GM21576 (cell line): ENCODE data around the gene IL13RA1.
"Not testable (repeated sequence)": the region's sequence is repeated elsewhere in the genome, so short reads cannot be mapped to it uniquely, and the experiment has no call there.

Experiments
- ATAC-seq: cut with Tn5 transposase; IDR thresholded peaks from one replicate; pipeline ENCODE4 v1.9.1; 2021; ENCODE audit warnings: mild to moderate bottlenecking, moderate library complexity; ENCODE audit not compliant: unreplicated experiment

Gene IL13RA1

GRCh38 chrX:118772051-118772450, 44.6 kb downstream of the IL13RA1 start:
- no peak for ATAC-seq

GRCh38 chrX:118773782-118774181, 46.4 kb downstream of the IL13RA1 start:
- no peak for ATAC-seq

DNA sequence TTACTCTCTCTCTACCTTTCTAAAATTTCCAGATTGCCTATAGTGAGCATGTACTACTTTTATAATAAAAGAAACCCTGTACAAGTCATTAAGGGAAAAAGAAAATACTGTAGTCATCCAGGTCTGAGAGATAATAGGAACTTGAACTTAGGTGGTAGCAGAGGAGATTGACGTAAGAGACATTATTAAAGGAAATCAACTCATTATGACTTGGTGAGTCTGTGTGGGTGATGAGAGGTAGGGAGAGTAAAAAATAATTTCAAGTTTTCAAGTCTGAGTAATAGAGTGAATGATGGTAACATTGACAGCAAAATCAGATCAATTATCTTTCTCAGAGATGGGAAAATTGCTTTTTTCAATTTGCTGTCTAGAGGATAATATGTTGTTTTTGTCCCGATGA, 52.2 kb downstream of the IL13RA1 start:
- ATAC-seq, result no peak

DNA sequence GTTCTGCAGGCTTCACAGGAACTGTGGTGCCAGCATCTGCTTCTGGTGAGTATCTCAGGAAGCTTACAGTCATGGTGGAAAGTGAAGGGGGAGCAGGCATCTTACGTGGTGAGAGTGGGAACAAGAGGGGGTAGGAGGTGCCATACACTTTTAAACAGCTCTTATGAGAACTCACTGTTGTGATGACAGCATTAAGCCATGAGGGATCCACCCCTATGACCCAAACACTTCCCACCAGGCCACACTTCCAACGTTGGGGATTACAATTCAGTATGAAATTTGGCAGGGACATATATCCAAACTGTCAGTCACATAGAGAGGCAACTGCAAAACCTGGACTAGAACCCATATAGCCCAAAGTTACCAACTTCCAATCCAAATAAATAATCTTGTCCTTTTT, 53.1 kb downstream of the IL13RA1 start:
- no peak for ATAC-seq

DNA sequence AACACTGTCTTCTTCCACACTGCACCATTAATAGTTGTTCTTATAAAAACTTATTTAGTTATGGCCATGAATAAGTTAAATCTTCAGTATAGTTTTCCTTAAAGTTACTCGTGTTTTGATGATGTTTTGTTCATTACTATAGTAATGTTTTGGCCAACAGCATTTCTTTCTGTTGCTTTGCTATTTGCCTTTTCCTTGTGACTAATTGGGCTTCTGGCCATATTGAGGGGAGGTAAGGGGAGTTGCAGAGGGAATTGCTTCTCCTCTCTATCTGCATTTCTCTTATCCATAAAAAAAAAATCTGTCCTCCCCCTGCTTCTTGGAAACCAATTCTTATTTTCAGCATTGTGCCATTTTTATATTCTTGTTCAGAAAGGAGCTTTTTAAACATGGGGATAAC, 53.5 kb downstream of the IL13RA1 start:
- no peak for ATAC-seq

DNA sequence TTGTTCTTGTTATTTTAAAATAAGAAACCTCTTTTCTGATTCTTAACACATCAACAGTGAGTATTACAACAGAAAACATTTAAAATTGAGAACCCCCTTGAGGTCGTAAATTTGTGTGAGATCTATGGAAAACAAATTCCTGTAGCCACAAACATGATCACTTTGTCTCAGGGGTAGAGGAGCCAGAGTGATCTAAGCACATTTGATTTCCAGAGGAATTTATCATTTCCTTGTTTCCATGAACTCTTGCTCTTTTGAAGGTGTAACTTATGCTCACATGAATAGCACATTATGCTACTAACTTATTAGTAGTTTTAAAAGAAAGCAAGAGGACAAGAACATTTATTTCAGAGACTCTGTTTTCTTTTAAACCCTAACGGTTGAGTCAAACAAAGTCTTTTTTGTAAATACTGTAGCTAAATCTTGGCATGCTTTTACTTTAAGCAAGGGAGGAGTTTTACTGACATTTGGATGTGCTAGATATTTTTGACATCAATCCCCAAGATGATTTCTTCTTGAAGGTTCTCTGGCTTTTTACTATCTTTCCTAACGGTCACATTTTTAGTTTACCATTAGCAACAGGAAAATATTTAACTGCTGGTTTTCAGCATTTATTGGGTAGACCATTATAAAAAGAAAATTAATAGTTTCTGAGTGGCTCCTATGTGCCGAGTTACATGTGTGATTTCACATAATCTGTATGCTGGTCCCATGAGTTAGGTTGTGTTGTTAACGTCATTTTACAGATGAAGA, 68.3 kb downstream of the IL13RA1 start:
- no peak for ATAC-seq

- no peak for ATAC-seq
Observed at GRCh38 chrX:118802857-118803256, 75.5 kb downstream of the IL13RA1 start.

DNA sequence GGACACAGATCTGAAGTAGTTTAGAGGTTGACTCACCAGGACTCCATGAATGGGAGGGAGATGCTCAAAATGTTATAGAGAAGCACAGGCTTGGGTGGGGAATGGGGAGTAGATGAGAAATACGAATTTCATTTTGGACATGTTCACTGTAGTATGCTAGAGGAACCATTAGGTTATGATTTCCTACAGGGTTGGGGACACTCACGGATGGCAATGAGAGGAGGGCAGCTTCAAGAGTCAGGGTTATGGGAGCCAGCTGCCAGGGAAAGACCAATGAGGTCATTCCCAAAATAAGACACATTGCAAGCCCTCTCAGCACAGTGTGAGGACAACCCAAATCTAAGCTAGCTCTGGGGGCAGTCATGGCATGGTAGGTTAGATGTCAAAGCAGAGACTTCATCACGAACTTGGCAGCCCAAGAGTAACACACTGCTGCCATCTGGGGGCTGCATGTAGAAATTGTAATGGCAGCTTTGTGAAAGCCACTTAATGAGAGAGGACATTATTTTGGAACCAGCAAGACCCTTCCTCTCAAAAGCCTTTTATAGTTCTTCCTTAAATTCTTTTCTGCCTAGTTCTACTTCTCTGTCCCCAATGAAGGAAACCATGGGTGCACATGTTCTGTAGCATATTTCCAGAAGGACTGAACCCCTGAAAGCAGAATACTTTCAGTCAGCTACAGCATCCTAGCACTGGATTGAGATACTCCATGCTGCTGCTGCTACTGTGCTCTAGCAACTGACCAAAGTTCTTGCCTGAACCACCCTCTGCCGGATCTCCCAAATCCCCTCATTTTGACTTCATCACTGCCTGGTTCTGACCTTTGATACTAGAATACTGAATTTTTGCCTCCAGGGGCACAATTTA, 80.0 kb downstream of the IL13RA1 start:
- peak; percentile 60 for ATAC-seq

DNA sequence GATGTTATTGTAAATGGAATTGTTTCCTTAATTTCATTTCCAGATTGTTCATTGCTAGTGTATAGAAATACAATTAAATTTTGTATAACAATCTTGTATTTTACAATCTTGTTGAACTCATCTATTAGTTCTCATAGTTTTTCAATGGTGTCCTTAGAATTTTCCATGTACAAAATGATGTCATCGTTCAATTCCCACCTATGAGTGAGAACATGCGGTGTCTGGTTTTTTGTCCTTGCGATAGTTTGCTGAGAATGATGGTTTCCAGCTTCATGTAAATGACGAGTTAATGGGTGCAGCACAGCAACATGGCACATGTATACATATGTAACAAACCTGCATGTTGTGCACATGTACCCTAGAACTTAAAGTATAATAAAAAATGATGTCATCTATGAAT, 89.9 kb downstream of the IL13RA1 start:
- not testable (repeated sequence) for ATAC-seq

GRCh38 chrX:118823263-118824172, 96.1 kb downstream of the IL13RA1 start, which contains the start of gene ZCCHC12:
Gene ZCCHC12, plus strand, starts transcription at chrX:118823824. Its CDS starts 1,421 bp downstream, at chrX:118825245.
- ATAC-seq, result no peak

DNA sequence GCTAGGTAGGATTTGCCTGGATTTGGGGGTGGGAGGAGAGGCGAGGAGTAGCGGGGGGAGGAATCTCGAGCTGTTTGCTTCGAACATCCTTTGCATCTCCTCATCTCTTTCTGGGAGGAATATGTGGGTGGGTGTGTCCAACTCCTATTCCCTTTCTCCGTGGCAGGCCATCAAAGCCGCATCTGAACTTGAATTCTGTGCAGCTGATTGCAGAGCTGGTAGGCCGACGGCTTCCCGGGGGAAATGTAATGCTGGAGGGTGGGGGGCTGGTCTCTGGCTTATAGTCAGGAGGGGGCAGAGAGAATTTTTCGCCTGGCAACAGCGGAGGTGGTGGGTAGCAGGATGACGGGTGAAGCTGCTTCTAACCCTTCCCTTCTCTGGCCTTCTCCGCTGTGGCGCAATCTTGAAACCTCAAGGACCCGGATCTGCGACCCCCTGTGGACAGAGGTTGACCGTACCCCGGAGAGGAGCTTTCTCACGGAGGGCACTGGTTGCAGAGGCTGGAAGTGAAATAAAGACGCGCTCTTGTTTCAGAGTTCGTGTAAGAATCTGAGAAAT, 96.8 kb downstream of the IL13RA1 start:
- ATAC-seq, result no peak

DNA sequence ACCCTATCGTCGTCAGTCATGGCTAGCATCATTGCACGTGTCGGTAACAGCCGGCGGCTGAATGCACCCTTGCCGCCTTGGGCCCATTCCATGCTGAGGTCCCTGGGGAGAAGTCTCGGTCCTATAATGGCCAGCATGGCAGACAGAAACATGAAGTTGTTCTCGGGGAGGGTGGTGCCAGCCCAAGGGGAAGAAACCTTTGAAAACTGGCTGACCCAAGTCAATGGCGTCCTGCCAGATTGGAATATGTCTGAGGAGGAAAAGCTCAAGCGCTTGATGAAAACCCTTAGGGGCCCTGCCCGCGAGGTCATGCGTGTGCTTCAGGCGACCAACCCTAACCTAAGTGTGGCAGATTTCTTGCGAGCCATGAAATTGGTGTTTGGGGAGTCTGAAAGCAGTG, 97.8 kb downstream of the IL13RA1 start:
- ATAC-seq, result no peak

- no peak for ATAC-seq
Observed at GRCh38 chrX:118839334-118839958, 112.0 kb downstream of the IL13RA1 start.
